Neural cell (in vitro differentiated cells): ENCODE results near the gene ACOT12. TPM values are rescaled to one million over a fixed set of nuclear protein-coding genes. Genes with fewer than 3 reads are reported as not detected.

Experiments
- H2AFZ ChIP-seq: fragments of 200-600, 300-800 bp; sonication (generic), shearing (Covaris generic); 2 replicates; pipeline ENCODE4 v1.6.0; 2014; ENCODE audit warnings: low read depth, mild to moderate bottlenecking, antibody characterized with exemption, low read length, moderate library complexity
- H3F3A ChIP-seq: fragments of 200-600 bp; shearing (Covaris generic); 2 replicates; pipeline ENCODE4 v1.6.1; 2016; ENCODE audit warnings: mild to moderate bottlenecking, moderate library complexity, mixed read lengths, antibody characterized with exemption, low read length; ENCODE audit not compliant: insufficient read depth, poor library complexity, severe bottlenecking
- H3K27ac ChIP-seq: fragments of 200-600, 300-800 bp; sonication (generic), shearing (Covaris generic); 2 replicates; pipeline ENCODE4 v1.5.1; 2014; ENCODE audit warnings: mild to moderate bottlenecking, low read length, moderate library complexity
- H3K27me3 ChIP-seq: fragments of 300-800, 200-600 bp; sonication (generic), shearing (Covaris generic); 2 replicates; pipeline ENCODE4 v1.6.0; 2014; ENCODE audit warnings: mild to moderate bottlenecking, low read depth, low read length, moderate library complexity; ENCODE audit not compliant: insufficient read depth
- H3K36me3 ChIP-seq: fragments of 300-800, 200-600 bp; sonication (generic), shearing (Covaris generic); 2 replicates; pipeline ENCODE4 v1.5.1; 2014; ENCODE audit warnings: mild to moderate bottlenecking, antibody characterized with exemption, low read length, moderate library complexity; ENCODE audit not compliant: insufficient read depth
- H3K4me2 ChIP-seq: fragments of 300-800, 200-600 bp; sonication (generic), shearing (Covaris generic); 2 replicates; pipeline ENCODE4 v1.6.0; 2014; ENCODE audit warnings: mild to moderate bottlenecking, low read length
- H3K4me3 ChIP-seq: fragments of 300-800, 200-600 bp; sonication (generic), shearing (Covaris generic); 2 replicates; pipeline ENCODE4 v1.5.1; 2014; ENCODE audit warnings: mild to moderate bottlenecking, low read length, moderate library complexity
- H3K79me2 ChIP-seq: fragments of 200-600 bp; shearing (Covaris generic); replicated peaks from 2 replicates; pipeline ENCODE4 v1.6.0; 2014; ENCODE audit warnings: mild to moderate bottlenecking, low read length, moderate library complexity; ENCODE audit not compliant: insufficient read depth
- H3K9ac ChIP-seq: fragments of 300-800, 200-600 bp; sonication (generic), shearing (Covaris generic); 2 replicates; pipeline ENCODE4 v1.6.1; 2016; ENCODE audit warnings: mild to moderate bottlenecking, low read length, mixed read lengths
- H3K9me2 ChIP-seq: fragments of 200-600 bp; shearing (Covaris generic); 2 replicates; pipeline ENCODE4 v1.6.1; 2016; ENCODE audit warnings: mild to moderate bottlenecking, low read length, mixed read lengths; ENCODE audit not compliant: insufficient read depth
- H3K9me3 ChIP-seq: fragments of 200-600, 300-800 bp; sonication (generic), shearing (Covaris generic); 2 replicates; pipeline ENCODE4 v1.6.1; 2016; ENCODE audit warnings: mild to moderate bottlenecking, mixed run types, low read length, moderate library complexity, mixed read lengths
- H4K20me1 ChIP-seq: fragments of 200-600 bp; shearing (Covaris generic); 2 replicates; pipeline ENCODE4 v1.6.1; 2016; ENCODE audit warnings: mild to moderate bottlenecking, mixed run types; ENCODE audit not compliant: insufficient read depth
- EP300 ChIP-seq: fragments of 450-650 bp; conservative IDR thresholded peaks from 2 replicates; pipeline ENCODE4 v1.6.1; 2014; ENCODE audit warnings: antibody characterized with exemption, mild to moderate bottlenecking, moderate library complexity; ENCODE audit not compliant: poor library complexity, severe bottlenecking
- EZH2 ChIP-seq: fragments of 200-600, 300-800 bp; shearing (Covaris generic), sonication (generic); IDR thresholded peaks from 2 replicates; pipeline ENCODE4 v1.6.1; 2014; ENCODE audit warnings: antibody characterized with exemption, low read length, borderline replicate concordance, mild to moderate bottlenecking; ENCODE audit not compliant: insufficient read depth, poor library complexity, severe bottlenecking
- MXI1 ChIP-seq: fragments of 450-650 bp; conservative IDR thresholded peaks from 2 replicates; pipeline ENCODE4 v1.6.1; 2014; ENCODE audit warnings: antibody characterized with exemption, mild to moderate bottlenecking; ENCODE audit not compliant: poor library complexity, severe bottlenecking
- POLR2AphosphoS5 ChIP-seq: IDR thresholded peaks from 2 replicates; pipeline ENCODE4 v1.6.1; 2012
- RAD21 ChIP-seq: fragments of 450-650 bp; conservative IDR thresholded peaks from 2 replicates; pipeline ENCODE4 v1.6.1; 2014; ENCODE audit warnings: antibody characterized with exemption, mild to moderate bottlenecking, moderate library complexity
- REST ChIP-seq: IDR thresholded peaks from 2 replicates; pipeline ENCODE4 v1.6.1; 2012; ENCODE audit warnings: borderline replicate concordance
- SMC3 ChIP-seq: fragments of 450-650 bp; conservative IDR thresholded peaks from 2 replicates; pipeline ENCODE4 v1.6.1; 2014; ENCODE audit warnings: antibody characterized with exemption, mild to moderate bottlenecking, moderate library complexity; ENCODE audit not compliant: poor library complexity
- TAF1 ChIP-seq: IDR thresholded peaks from 2 replicates; pipeline ENCODE4 v1.6.1; 2012; ENCODE audit warnings: low read depth
- polyA plus RNA-seq: library from polyadenylated mRNA; depleted of rRNA; stranded (reverse); fragments of >200 nt; gene quantifications from 2 replicates; pipeline ENCODE4 v1.2.3, GENCODE V29; 2014
- TF ChIP-seq, protein P1 (sequence below): fragments of 450-650 bp; IDR thresholded peaks from 2 replicates; pipeline ENCODE4 v1.5.1; 2014; ENCODE audit warnings: antibody characterized with exemption, mild to moderate bottlenecking, moderate library complexity; ENCODE audit not compliant: poor library complexity, severe bottlenecking

The ACOT12 gene
- polyA plus RNA-seq, 1 donor from 2014 or later, result 1.2 TPM

GRCh38 chr5:81429985-81430384 lies 36.1 kb upstream of the ACOT12 start:
- Histone ChIP-seq H3K27ac (no peak overlapping the region), H3K4me3 (no peak overlapping the region)

DNA sequence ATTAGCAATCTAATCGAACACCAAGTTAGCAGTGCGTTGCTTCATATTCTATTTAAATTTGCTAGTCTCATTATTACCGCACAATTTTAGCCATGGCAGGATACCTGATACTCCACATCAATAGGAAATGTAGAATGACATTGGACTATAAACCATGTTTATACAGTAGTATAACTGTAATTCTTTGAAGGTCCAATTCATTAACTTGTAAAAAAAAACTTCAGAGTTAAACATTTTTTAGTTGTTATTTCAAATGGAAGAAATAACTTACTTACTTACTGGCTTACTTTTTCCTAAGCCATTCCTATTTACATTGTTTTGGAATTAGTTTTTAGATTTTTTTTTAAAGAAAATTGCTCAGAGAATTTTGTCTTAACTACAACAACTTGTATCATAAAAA lies 35.4 kb upstream of the ACOT12 start:
- Histone ChIP-seq H3F3A (no peaks in the 10 kb centered on the region), H3K9me2 (no peaks in the 10 kb centered on the region), H3K4me2 (no peak overlapping the region), H3K79me2 (no peaks in the 10 kb centered on the region), H3K9me3 (no peaks in the 10 kb centered on the region), H3K27me3 (no peaks in the 10 kb centered on the region), H2AFZ (no peak overlapping the region), H3K27ac (no peak overlapping the region), H4K20me1 (no peaks in the 10 kb centered on the region), H3K4me3 (no peak overlapping the region), H3K9ac (no peak overlapping the region), H3K36me3 (no peaks in the 10 kb centered on the region)
- no peak for TF ChIP-seq MXI1
- TF ChIP-seq POLR2AphosphoS5, result no peak
- TF ChIP-seq EP300, result no peak
- TF ChIP-seq EZH2, result no peak
- TF ChIP-seq, protein P1, sequence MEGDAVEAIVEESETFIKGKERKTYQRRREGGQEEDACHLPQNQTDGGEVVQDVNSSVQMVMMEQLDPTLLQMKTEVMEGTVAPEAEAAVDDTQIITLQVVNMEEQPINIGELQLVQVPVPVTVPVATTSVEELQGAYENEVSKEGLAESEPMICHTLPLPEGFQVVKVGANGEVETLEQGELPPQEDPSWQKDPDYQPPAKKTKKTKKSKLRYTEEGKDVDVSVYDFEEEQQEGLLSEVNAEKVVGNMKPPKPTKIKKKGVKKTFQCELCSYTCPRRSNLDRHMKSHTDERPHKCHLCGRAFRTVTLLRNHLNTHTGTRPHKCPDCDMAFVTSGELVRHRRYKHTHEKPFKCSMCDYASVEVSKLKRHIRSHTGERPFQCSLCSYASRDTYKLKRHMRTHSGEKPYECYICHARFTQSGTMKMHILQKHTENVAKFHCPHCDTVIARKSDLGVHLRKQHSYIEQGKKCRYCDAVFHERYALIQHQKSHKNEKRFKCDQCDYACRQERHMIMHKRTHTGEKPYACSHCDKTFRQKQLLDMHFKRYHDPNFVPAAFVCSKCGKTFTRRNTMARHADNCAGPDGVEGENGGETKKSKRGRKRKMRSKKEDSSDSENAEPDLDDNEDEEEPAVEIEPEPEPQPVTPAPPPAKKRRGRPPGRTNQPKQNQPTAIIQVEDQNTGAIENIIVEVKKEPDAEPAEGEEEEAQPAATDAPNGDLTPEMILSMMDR, result no peak
- no peak for TF ChIP-seq RAD21
- no peak for TF ChIP-seq TAF1
- no peak for TF ChIP-seq REST

More at GRCh38 chr5:81429985-81430384, 36.1 kb upstream of the ACOT12 start:
- Histone ChIP-seq H2AFZ (no peak overlapping the region), H3K27me3 (no peaks in the 10 kb centered on the region), H3K79me2 (no peaks in the 10 kb centered on the region), H3K9me3 (no peaks in the 10 kb centered on the region), H3F3A (no peaks in the 10 kb centered on the region), H4K20me1 (no peaks in the 10 kb centered on the region), H3K4me2 (no peak overlapping the region), H3K9ac (no peak overlapping the region), H3K36me3 (no peaks in the 10 kb centered on the region), H3K9me2 (no peaks in the 10 kb centered on the region)
- TF ChIP-seq, protein P1, result no peak
- no peak for TF ChIP-seq MXI1
- no peak for TF ChIP-seq RAD21
- no peak for TF ChIP-seq EZH2
- TF ChIP-seq REST, result no peak
- TF ChIP-seq EP300, result no peak
- no peak for TF ChIP-seq POLR2AphosphoS5
- TF ChIP-seq SMC3, result no peak
- no peak for TF ChIP-seq TAF1
